ENCODE data around the gene HTR5A. TPM values are rescaled to one million over a fixed set of nuclear protein-coding genes. Genes with fewer than 3 reads are reported as not detected.
"Not testable (repeated sequence)": the region's sequence is repeated elsewhere in the genome, so short reads cannot be mapped to it uniquely, and the experiment has no call there.

HTR5A gene
- total and polyA plus RNA-seq, 2 donors (not counting 1 experiment from before 2014, with no cell fraction given) = not detected

- Mint-ChIP-seq H3K27me3 (peaks cover 28% of the 10 kb centered on the region), H3K9me3 (ENCODE audit: insufficient read depth) (no peaks in the 10 kb centered on the region), H3K27ac (no peak overlapping the region), H3K4me1 (no peaks in the 10 kb centered on the region), H3K4me3 (no peak overlapping the region)
- DNase-seq (no peak), ATAC-seq (ENCODE audit: low read depth) (no peak)
- ChIA-PET POLR2A (no interaction called here), CTCF (no interaction called here)
- TF ChIP-seq EZH2 (IDR thresholded peaks at IDR 0.05; ENCODE audit: borderline replicate concordance, insufficient read depth, low read depth, low read length, poor library complexity, severe bottlenecking) = no peak
- no peak for TF ChIP-seq CTCF (IDR thresholded peaks at IDR 0.05)
- Histone ChIP-seq H2AFZ (ENCODE audit: insufficient read depth, low read depth, low read length, poor library complexity, severe bottlenecking) (no peak overlapping the region), H3K9me3 (ENCODE audit: control extremely low read depth in 1 of 3, control insufficient read depth in 2 of 3, insufficient read depth in 1 of 3, low read length in 2 of 3) (peaks cover 0 to 8% (median 1%) of the 10 kb centered on the region in 3 donors), H4K20me1 (ENCODE audit: control insufficient read depth, insufficient read depth, low read length, poor library complexity, severe bottlenecking) (no peaks in the 10 kb centered on the region), H3K27me3 (replicated peaks in 1 of 4; ENCODE audit: control extremely low read depth in 1 of 4, control insufficient read depth in 3 of 4, insufficient read depth in 4 of 4, low read length in 3 of 4) (peaks cover 0 to 5% (median 2%) of the 10 kb centered on the region in 4 experiments), H3K9ac (ENCODE audit: low read length) (no peak overlapping the region), H3K79me2 (ENCODE audit: control insufficient read depth, insufficient read depth, low read length) (no peaks in the 10 kb centered on the region), H3K4me3 (ENCODE audit: control extremely low read depth in 1 of 5, extremely low read depth in 1 of 5, insufficient read depth in 1 of 5, low read depth in 2 of 5, low read length in 4 of 5) (no peak overlapping the region), H3K4me1 (ENCODE audit: control insufficient read depth in 2 of 2, insufficient read depth in 2 of 2, low read length in 2 of 2) (no peaks in the 10 kb centered on the region), H3K36me3 (replicated peaks in 1 of 2; ENCODE audit: control extremely low read depth in 1 of 2, control insufficient read depth in 1 of 2, extremely low read depth in 1 of 2, insufficient read depth in 2 of 2, low read length in 1 of 2) (no peaks in the 10 kb centered on the region), H3K27ac (ENCODE audit: low read length in 2 of 2) (no peak overlapping the region), H3K4me2 (replicated peaks; ENCODE audit: low read depth, low read length, poor library complexity, severe bottlenecking) (no peak overlapping the region)
- intact Hi-C loops (cut with micrococcal nuclease) = no loop called here
- 100% methylated on average over 1 of the region's 6 CpGs for WGBS (ENCODE audit: insufficient coverage)
Observed at GRCh38 chr7:155032978-155033377, 37.1 kb upstream of the HTR5A start.

GRCh38 chr7:155034495-155034894 lies 35.6 kb upstream of the HTR5A start:
- CTCF ChIA-PET; intact Hi-C loops (cut with micrococcal nuclease); POLR2A ChIA-PET: not testable (repeated sequence)

More at GRCh38 chr7:155034495-155034894, 35.6 kb upstream of the HTR5A start:
- H3K4me2 ChIP-seq (replicated peaks; ENCODE audit: low read depth, low read length, poor library complexity, severe bottlenecking); H3K9me3 Mint-ChIP-seq (ENCODE audit: insufficient read depth); H3K36me3 ChIP-seq (replicated peaks in 1 of 2; ENCODE audit: control extremely low read depth in 1 of 2, control insufficient read depth in 1 of 2, extremely low read depth in 1 of 2, insufficient read depth in 2 of 2, low read length in 1 of 2); H2AFZ ChIP-seq (ENCODE audit: insufficient read depth, low read depth, low read length, poor library complexity, severe bottlenecking); H4K20me1 ChIP-seq (ENCODE audit: control insufficient read depth, insufficient read depth, low read length, poor library complexity, severe bottlenecking); DNase-seq; H3K79me2 ChIP-seq (ENCODE audit: control insufficient read depth, insufficient read depth, low read length); H3K4me1 Mint-ChIP-seq; ATAC-seq (ENCODE audit: low read depth); H3K9ac ChIP-seq (ENCODE audit: low read length); H3K27ac Mint-ChIP-seq; H3K27ac ChIP-seq (ENCODE audit: low read length in 2 of 2); H3K4me3 Mint-ChIP-seq; H3K27me3 ChIP-seq (replicated peaks in 1 of 4; ENCODE audit: control extremely low read depth in 1 of 4, control insufficient read depth in 3 of 4, insufficient read depth in 4 of 4, low read length in 3 of 4); H3K4me3 ChIP-seq (ENCODE audit: control extremely low read depth in 1 of 5, extremely low read depth in 1 of 5, insufficient read depth in 1 of 5, low read depth in 2 of 5, low read length in 4 of 5); H3K4me1 ChIP-seq (ENCODE audit: control insufficient read depth in 2 of 2, insufficient read depth in 2 of 2, low read length in 2 of 2): not testable (repeated sequence)
- 100% methylated on average over 6 of the region's 15 CpGs for WGBS (ENCODE audit: insufficient coverage)
- H3K9me3 ChIP-seq (ENCODE audit: control extremely low read depth in 1 of 3, control insufficient read depth in 2 of 3, insufficient read depth in 1 of 3, low read length in 2 of 3) = peaks cover 0 to 12% (median 6%) of the 10 kb centered on the region in 3 donors
- peaks cover 28% of the 10 kb centered on the region for H3K27me3 Mint-ChIP-seq
